AG04449 (cell line): ENCODE measurements around the gene CNTN4.

Experiments used
- CTCF ChIA-PET: fragments of 350-600 bp; formaldehyde crosslinking; extraction: SDS; loops from one replicate; lab custom pipeline; 2021; ENCODE audit warnings: antibody characterized with exemption; lab: Yijun Ruan, JAX
- POLR2A ChIA-PET: fragments of 400-600, 350-600 bp; formaldehyde crosslinking; extraction: SDS; loops from one replicate; lab custom pipeline; 2020; ENCODE audit warnings: antibody characterized with exemption, inconsistent platforms; lab: Yijun Ruan, JAX
- DNase-seq: peaks from one replicate; pipeline ENCODE4 v3.0.0-alpha.2; 2010; ENCODE audit warnings: low read depth, low spot score
- H3K4me3 ChIP-seq: 2 replicates; pipeline ENCODE4 v1.5.1; 2011; ENCODE audit warnings: low read depth, mild to moderate bottlenecking, control low read depth, low read length
- CTCF ChIP-seq: IDR thresholded peaks from one replicate; pipeline ENCODE4 v1.5.1; 2011; ENCODE audit warnings: mild to moderate bottlenecking, moderate library complexity, low read length, control low read depth, inconsistent platforms; ENCODE audit not compliant: insufficient read depth; ENCODE audit errors: missing control alignments

CNTN4 gene

GRCh38 chr3:3082234-3082924 is 983.7 kb downstream of the CNTN4 start:
- ChIA-PET CTCF (no interaction called here), POLR2A (no interaction called here)
- TF ChIP-seq CTCF = no peak
- no peak overlapping the region for H3K4me3 ChIP-seq
- no peak for DNase-seq

GRCh38 chr3:3084890-3085289 is 986.2 kb downstream of the CNTN4 start:
- POLR2A ChIA-PET = no interaction called here
- no peak for DNase-seq
- TF ChIP-seq CTCF = no peak
- no peak overlapping the region for H3K4me3 ChIP-seq
- CTCF ChIA-PET = no interaction called here

GRCh38 chr3:3085782-3086181 is 987.1 kb downstream of the CNTN4 start:
- ChIA-PET CTCF (no interaction called here), POLR2A (no interaction called here)
- no peak overlapping the region for H3K4me3 ChIP-seq
- TF ChIP-seq CTCF = no peak
- no peak for DNase-seq

- TF ChIP-seq CTCF = no peak
- no peak for DNase-seq
- no peak overlapping the region for H3K4me3 ChIP-seq
- POLR2A ChIA-PET = no interaction called here
- CTCF ChIA-PET = no interaction called here
Measured at GRCh38 chr3:3086239-3086638, 987.6 kb downstream of the CNTN4 start.

GRCh38 chr3:3087279-3087678 is 988.6 kb downstream of the CNTN4 start:
- CTCF ChIA-PET = no interaction called here
- no peak for TF ChIP-seq CTCF
- DNase-seq = no peak
- POLR2A ChIA-PET = no interaction called here
- no peak overlapping the region for H3K4me3 ChIP-seq

GRCh38 chr3:3087716-3088465 is 989.2 kb downstream of the CNTN4 start:
- ChIA-PET POLR2A (no interaction called here), CTCF (no interaction called here)
- no peak overlapping the region for H3K4me3 ChIP-seq
- TF ChIP-seq CTCF = no peak
- no peak for DNase-seq
